Activated naive CD4-positive, alpha-beta T cell (primary cell): Measurements from ENCODE around the gene ARRB1.
"Not testable (repeated sequence)": the region's sequence is repeated elsewhere in the genome, so short reads cannot be mapped to it uniquely, and the experiment has no call there.

Source experiments
- DNase-seq, 4 experiments: peaks; one replicate each; lab custom pipeline; 2025; lab: John Stamatoyannopoulos, UW

Gene ARRB1

DNA sequence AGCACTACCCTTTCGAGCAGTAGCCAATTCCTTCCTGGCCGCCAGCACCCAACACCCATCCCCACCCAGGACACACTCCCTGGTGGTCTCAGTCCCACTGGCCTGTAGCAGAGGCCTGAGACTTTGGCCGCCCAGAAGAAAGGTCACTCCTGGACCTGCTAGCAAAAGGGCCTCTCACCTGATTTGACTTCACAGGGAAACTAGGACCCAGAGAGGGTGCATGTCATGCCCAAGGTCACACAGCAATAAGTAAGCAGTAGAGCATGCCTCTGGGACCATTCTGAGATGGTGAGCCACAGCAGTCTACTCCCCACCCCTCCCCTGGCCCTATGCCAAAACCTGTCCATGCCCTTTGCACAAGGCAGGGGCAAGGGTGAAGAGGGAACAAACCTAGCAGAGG, 7.3 kb downstream of the ARRB1 start:
- no peak for DNase-seq

DNA sequence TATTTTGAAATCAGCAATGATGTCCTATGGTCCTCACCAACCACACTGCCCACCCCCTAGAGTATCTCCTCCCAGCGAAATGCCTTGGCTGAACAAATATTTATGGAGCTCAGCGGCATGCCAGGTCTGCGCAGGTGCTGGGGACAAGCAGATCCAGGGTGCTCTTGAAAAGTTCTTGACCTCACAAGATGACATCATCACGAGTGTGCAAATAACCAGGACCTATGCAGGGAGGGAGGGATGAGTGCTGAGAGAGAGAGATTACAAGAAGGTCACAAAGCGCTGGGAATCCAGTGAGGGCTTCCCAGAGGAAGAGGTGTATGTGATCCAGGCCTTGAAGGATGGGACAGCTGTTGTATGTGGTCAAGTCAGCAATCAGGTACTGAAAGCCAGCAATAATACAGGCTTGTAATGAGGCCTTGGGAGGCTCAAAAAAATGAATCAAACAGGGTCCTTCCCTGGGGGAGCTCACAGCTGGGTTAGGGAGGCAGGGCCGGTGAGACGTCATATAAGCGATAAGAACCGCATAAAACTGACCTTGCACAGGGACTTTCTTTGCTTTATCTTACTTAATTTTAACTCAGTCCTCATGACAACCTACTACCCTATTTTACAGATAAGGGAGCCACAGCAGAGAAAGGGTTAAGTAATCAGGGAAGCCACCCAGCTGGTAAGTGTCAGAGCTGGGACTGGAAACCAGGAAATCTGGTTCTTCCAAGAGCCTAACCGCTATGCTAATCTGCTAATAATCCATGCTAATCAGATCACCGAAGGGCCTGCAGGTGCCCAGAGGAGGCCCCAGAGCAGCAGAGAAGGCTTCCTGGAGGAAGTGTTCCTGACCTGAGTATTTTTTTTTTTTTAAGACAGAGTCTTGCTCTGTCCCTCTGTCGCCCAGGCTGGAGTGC, 8.2 kb downstream of the ARRB1 start:
- no peak for DNase-seq

DNA sequence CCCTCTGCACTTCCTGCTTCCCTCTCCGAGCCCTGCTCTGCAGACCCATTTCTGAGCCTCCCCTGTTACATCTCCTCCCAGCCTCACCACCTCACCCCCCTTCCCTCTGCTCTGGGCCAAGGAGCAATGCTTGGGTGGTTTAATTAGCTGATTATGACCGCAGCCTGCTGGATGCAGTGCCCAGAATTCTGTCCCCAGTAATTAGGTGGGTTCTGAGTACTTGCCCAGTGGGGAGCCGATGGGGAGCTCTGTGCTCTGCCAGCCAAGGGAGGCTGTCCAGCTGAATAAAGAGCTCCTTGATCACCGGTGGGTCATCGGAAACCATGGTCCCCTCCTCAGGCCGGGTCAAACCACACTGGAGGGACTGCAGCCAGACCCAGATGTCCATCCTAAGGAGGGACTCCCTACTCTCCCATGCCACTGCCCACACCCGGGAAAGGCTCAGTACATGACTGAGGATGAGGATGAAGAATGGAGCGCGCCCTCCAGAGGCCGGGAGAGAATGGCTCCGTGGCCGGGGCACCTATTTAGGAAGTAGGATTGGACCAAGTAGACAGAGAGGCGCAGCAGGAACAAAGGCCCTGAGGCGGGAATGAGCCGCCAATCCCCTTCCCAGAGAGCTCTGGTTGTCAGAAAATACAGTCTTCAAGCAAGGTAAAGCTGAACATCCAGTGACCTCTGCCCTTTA, 9.1 kb downstream of the ARRB1 start:
- DNase-seq = no peak

- no peak for DNase-seq
Observed at GRCh38 chr11:75341612-75342011, 9.8 kb downstream of the ARRB1 start.

- no peak for DNase-seq
Observed at GRCh38 chr11:75339685-75340409, 11.6 kb downstream of the ARRB1 start.

DNA sequence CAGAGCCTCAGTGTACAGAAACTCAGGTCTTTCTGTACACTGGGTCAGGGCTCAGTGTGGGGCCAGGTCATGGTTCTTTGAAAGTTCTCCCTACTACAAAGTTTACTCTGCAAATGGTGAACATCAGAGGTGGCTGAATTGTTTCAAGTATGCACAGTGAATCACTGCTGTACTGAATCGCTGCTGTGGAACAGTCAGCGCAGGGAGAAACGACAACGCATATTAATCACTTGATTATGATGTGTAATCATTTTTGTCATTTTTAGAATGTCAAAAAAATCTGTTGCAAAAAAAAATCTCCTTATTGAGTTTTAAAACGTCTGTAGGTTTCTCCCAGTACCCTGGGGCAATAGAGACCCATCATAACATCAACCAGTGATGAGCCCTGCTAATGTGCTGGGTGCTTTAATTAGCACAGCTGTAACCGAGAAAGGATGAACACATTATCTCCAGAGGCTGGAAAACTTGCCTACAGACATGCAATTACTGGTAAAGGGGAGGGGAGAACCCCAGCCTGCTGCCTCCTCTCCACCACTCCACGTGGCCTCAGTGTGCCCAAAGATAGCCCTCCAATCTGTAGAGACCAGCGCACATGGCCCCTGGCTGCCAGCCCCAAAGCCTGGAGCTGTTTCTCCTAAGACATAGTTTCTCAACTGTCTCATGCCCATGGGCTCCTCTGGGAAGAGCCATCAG, 12.8 kb downstream of the ARRB1 start:
- no peak for DNase-seq

GRCh38 chr11:75337195-75337654, 14.2 kb downstream of the ARRB1 start:
- no peak for DNase-seq

- no peak for DNase-seq
Observed at GRCh38 chr11:75334976-75335375, 16.5 kb downstream of the ARRB1 start.

GRCh38 chr11:75334402-75334891, 17.0 kb downstream of the ARRB1 start:
- no peak for DNase-seq

GRCh38 chr11:75333807-75334140, 17.7 kb downstream of the ARRB1 start:
- no peak for DNase-seq

DNA sequence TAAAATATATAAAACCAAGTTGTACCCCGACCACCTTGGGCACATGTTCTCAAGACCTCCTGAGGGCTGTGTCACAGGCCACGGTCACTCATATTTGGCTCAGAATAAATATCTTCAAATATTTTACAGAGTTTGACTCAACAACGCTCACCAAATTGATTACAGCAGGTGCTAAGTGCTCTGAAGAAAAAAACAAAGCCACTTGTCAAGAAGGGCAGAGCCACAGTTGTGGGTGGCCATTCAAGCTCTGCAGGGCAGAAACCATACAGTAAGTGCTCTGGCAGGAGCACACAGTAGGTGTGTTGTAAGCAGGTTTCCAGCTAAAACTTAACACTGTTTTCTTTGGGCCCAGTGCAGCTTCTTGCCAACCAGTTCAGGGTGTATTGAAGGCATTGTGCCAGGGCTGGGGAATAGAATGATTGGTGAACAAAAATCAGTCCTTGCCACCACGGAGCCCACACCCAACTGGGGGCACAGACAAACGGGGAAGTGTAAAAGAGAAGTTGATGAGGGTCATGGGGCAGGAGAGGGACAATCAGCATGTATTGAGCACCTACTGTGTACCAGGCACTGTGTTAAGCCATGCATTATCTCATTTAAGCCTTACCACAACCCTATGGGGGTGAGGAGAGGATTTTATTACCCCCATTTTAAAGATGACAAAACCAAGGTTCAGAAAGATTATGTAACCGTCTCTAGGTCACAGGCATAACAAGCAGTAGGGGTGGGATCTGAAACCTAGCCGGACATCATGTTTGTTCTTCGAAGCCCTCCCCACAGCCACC, 18.2 kb downstream of the ARRB1 start:
- DNase-seq = no peak

DNA sequence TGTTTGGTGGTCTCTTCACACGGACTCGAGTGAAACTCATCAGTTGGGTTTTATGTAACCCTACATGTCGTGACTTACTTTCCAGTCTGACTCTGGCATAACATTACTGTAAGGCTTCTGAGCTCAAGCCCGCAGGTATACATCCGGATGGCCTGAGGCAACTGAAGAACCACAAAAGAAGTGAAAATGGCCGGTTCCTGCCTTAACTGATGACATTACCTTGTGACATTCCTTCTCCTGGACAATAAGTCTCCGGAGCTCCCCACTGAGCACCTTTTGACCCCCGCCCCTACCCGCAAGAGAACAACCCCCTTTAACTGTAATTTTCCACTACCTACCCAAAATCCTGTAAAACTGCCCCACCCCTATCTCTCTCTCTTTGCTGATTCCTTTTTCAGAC, 19.7 kb downstream of the ARRB1 start:
- not testable (repeated sequence) for DNase-seq

DNA sequence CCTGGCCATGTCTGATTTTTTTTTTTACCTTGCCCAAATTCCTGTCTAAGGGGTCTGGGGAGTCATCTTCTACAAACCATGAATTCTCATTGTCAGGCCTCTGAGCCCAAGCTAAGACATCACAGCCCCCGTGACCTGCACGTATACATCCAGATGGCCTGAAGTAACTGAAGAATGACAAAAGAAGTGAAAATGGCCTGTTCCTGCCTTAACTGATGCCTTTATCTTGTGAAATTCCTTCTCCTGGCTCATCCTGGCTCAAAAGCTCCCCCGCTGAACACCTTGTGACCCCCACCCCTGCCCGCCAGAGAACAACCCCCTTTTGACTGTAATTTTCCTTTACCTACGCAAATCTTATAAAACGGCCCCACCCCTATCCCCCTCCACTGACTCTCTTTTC, 20.2 kb downstream of the ARRB1 start:
- not testable (repeated sequence) for DNase-seq

- DNase-seq = not testable (repeated sequence)
Observed at GRCh38 chr11:75330886-75331285, 20.6 kb downstream of the ARRB1 start.

GRCh38 chr11:75330291-75330690, 21.2 kb downstream of the ARRB1 start:
- DNase-seq = no peak

DNA sequence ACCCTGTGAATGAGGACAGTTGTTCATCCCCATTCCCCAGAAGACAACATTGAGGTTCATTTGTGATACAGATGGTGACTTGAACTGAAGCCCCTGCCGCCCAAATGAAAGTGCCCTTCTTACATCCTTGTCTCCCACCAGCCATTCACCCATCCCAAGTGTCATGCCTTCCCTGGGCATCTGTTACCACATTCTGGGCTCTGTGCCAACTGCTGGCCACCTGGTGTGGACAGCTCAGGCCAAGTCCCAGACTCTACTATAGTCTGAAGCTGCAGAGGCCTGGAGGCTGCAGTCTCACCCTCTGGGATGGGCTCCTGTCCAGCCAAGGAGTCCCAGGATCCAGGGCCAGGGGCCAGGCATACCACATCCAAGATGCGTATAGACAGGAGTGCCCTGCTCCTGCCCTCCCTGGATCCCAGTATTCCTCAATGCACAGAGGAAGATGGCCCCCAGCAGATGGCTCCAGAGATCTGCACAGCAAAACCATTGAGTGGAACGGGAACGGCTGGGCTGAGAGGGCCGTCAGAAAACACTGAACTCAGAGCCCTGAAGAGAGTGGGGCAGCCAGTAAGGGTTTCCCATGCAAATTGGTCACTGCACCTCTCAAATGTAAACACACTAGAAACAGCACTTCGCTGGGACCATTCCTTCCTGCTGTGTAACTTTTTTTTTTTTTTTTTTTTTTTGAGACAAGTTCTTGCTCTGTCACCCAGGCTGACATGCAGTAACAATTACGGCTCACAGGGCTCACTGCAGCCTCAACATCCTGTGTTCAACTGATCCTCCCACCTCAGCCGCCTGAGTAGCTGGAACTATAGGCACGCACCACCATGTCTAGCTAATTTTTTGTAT, 22.8 kb downstream of the ARRB1 start:
- peak in 2 of 4 experiments; percentile 38 to 41 for DNase-seq

GRCh38 chr11:75326439-75326810, 25.0 kb downstream of the ARRB1 start:
- no peak for DNase-seq

DNA sequence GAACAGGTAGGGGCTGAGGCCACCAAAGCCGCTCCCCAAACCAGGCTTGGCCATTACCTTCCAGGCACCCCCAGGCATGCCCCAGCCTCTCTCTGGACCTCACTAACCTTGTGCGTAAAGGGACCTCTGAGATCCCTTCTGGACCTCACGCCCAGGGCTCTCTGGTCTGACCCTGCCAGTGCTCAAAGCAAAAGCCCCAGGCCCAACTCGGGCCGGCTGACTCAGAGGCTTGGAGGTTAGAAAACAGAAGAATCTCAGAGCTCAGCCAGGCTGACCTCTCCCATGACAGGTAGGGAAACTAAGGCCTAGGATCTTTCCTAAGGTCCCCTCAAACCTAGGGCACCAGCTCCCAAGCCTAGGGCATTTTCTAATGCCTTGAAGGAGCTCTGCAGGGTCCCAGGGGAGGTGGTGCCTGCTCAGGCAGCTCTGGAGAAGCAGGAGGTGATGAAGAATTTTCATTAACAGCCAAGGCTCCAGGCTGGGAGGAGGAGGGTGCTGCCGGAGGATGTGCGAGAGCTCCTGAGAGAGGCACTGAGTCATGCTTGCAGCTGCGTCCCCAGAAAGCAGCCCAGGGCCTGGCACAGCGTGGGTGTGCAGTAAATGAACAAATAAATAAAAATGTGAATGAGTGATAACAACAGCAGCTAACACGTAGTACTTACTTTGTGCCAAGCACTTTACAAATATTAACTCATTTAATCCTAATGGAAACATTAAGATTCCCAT, 25.6 kb downstream of the ARRB1 start:
- DNase-seq = peak in 3 of 4 experiments; percentile 16 to 22 (median 22)

- DNase-seq = no peak
Observed at GRCh38 chr11:75324740-75325139, 26.7 kb downstream of the ARRB1 start.
